Neural progenitor cell (in vitro differentiated cells): ENCODE measurements around the gene NAA40. TPM values are rescaled to one million over a fixed set of nuclear protein-coding genes. Genes with fewer than 3 reads are reported as not detected.

ENCODE experiments used
- DNase-seq: peaks from one replicate; pipeline ENCODE4 v3.0.0-alpha.2; 2016; ENCODE audit warnings: low spot score
- H2AFZ ChIP-seq: fragments of 200-600 bp; sonication (generic); replicated peaks from 2 replicates; pipeline ENCODE4 v1.6.1; 2016; ENCODE audit warnings: antibody characterized with exemption
- H3F3A ChIP-seq: fragments of 200-600 bp; sonication (generic); 2 replicates; pipeline ENCODE4 v1.6.1; 2016; ENCODE audit warnings: antibody characterized with exemption, low read depth
- H3K27ac ChIP-seq: fragments of 200-600 bp; sonication (generic); 2 replicates; pipeline ENCODE4 v1.5.1; 2016; ENCODE audit warnings: mild to moderate bottlenecking
- H3K27me3 ChIP-seq: fragments of 200-600 bp; sonication (generic); 2 replicates; pipeline ENCODE4 v1.6.1; 2016; ENCODE audit warnings: mild to moderate bottlenecking, moderate library complexity
- H3K36me3 ChIP-seq: fragments of 200-600 bp; sonication (generic); 2 replicates; pipeline ENCODE4 v1.5.1; 2016
- H3K4me1 ChIP-seq: fragments of 200-600 bp; sonication (generic); 2 replicates; pipeline ENCODE4 v1.6.1; 2016; ENCODE audit warnings: mixed run types
- H3K4me2 ChIP-seq: fragments of 200-600 bp; sonication (generic); 2 replicates; pipeline ENCODE4 v1.6.1; 2016
- H3K4me3 ChIP-seq: fragments of 200-600 bp; sonication (generic); 2 replicates; pipeline ENCODE4 v1.5.1; 2016
- H3K79me2 ChIP-seq: fragments of 200-600 bp; sonication (generic); 2 replicates; pipeline ENCODE4 v1.6.1; 2016; ENCODE audit warnings: low read depth
- H3K9ac ChIP-seq: fragments of 200-600 bp; sonication (generic); 2 replicates; pipeline ENCODE4 v1.6.1; 2016
- H3K9me3 ChIP-seq: fragments of 200-600 bp; sonication (generic); 2 replicates; pipeline ENCODE4 v1.5.1; 2016; ENCODE audit warnings: low read depth
- H4K20me1 ChIP-seq: fragments of 200-600 bp; sonication (generic); 2 replicates; pipeline ENCODE4 v1.6.1; 2016; ENCODE audit warnings: low read depth
- H3K27ac Mint-ChIP-seq: 3 replicates; pipeline ENCODE4 v1.8.0; 2021; ENCODE audit warnings: mixed read lengths
- H3K27me3 Mint-ChIP-seq: 2 replicates; pipeline ENCODE4 v1.8.0; 2022; ENCODE audit warnings: low read depth, mild to moderate bottlenecking, inconsistent platforms, moderate library complexity, mixed read lengths; ENCODE audit not compliant: insufficient read depth
- H3K36me3 Mint-ChIP-seq: 3 replicates; pipeline ENCODE4 v1.8.0; 2021; ENCODE audit warnings: mixed read lengths
- H3K4me1 Mint-ChIP-seq: 3 replicates; pipeline ENCODE4 v1.8.0; 2021; ENCODE audit warnings: mixed read lengths
- H3K4me3 Mint-ChIP-seq: 3 replicates; pipeline ENCODE4 v1.8.0; 2021; ENCODE audit warnings: mild to moderate bottlenecking, moderate library complexity, mixed read lengths
- H3K9me3 Mint-ChIP-seq: 3 replicates; pipeline ENCODE4 v1.8.0; 2020; ENCODE audit warnings: mixed read lengths
- EZH2 ChIP-seq: fragments of 200-600 bp; sonication (generic); IDR thresholded peaks from 2 replicates; pipeline ENCODE4 v1.6.1; 2017; ENCODE audit warnings: antibody characterized with exemption, mild to moderate bottlenecking, moderate library complexity
- EZH2phosphoT487 ChIP-seq: fragments of 200-600 bp; sonication (generic); IDR thresholded peaks from 2 replicates; pipeline ENCODE4 v1.6.1; 2017; ENCODE audit warnings: antibody characterized with exemption
- total RNA-seq: library from RNA; depleted of rRNA; stranded (reverse); fragments of >200 nt; gene quantifications from 2 replicates; pipeline ENCODE4 v1.2.3, GENCODE V29; 2015; ENCODE audit warnings: low replicate concordance
- TF ChIP-seq, protein P1 (sequence below): fragments of 200-600 bp; sonication (generic); IDR thresholded peaks from 2 replicates; pipeline ENCODE4 v1.5.1; 2017; ENCODE audit warnings: antibody characterized with exemption, mild to moderate bottlenecking

NAA40 gene
- total RNA-seq, 1 donor from 2014 or later = 38.7 TPM

GRCh38 chr11:63986156-63986931 is 47.5 kb downstream of the NAA40 start, which contains the start of gene OTUB1:
TSS of gene OTUB1 (plus strand) at chr11:63986438. CDS start at chr11:63986457, 19 bp downstream.
- Mint-ChIP-seq H3K4me1 (peaks cover 31% of the 10 kb centered on the region), H3K27me3 (peaks cover 17% of the 10 kb centered on the region), H3K9me3 (no peaks in the 10 kb centered on the region), H3K36me3 (peaks cover 16% of the 10 kb centered on the region), H3K4me3 (peak within 1 kb of the TSS; percentile 99), H3K27ac (peak within 1 kb of the TSS; percentile 100)
- peaks cover 34% of the 10 kb centered on the region for H3F3A ChIP-seq
- peaks cover 16% of the 10 kb centered on the region for H3K4me1 ChIP-seq
- no peaks in the 10 kb centered on the region for H3K36me3 ChIP-seq
- peak within 1 kb of the TSS; percentile 91 for H2AFZ ChIP-seq
- H3K4me2 ChIP-seq = peak within 1 kb of the TSS; percentile 98
- H3K27ac ChIP-seq = peak within 1 kb of the TSS; percentile 98
- peak; percentile 99 for DNase-seq
- H3K9me3 ChIP-seq = no peaks in the 10 kb centered on the region
- H3K27me3 ChIP-seq = no peaks in the 10 kb centered on the region
- peaks cover 39% of the 10 kb centered on the region for H4K20me1 ChIP-seq
- H3K4me3 ChIP-seq = peak within 1 kb of the TSS; percentile 85
- TF ChIP-seq, protein P1, sequence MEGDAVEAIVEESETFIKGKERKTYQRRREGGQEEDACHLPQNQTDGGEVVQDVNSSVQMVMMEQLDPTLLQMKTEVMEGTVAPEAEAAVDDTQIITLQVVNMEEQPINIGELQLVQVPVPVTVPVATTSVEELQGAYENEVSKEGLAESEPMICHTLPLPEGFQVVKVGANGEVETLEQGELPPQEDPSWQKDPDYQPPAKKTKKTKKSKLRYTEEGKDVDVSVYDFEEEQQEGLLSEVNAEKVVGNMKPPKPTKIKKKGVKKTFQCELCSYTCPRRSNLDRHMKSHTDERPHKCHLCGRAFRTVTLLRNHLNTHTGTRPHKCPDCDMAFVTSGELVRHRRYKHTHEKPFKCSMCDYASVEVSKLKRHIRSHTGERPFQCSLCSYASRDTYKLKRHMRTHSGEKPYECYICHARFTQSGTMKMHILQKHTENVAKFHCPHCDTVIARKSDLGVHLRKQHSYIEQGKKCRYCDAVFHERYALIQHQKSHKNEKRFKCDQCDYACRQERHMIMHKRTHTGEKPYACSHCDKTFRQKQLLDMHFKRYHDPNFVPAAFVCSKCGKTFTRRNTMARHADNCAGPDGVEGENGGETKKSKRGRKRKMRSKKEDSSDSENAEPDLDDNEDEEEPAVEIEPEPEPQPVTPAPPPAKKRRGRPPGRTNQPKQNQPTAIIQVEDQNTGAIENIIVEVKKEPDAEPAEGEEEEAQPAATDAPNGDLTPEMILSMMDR = no peak
- no peak for TF ChIP-seq EZH2phosphoT487
- peak within 1 kb of the TSS; percentile 86 for H3K9ac ChIP-seq
- peaks cover 72% of the 10 kb centered on the region for H3K79me2 ChIP-seq

DNA sequence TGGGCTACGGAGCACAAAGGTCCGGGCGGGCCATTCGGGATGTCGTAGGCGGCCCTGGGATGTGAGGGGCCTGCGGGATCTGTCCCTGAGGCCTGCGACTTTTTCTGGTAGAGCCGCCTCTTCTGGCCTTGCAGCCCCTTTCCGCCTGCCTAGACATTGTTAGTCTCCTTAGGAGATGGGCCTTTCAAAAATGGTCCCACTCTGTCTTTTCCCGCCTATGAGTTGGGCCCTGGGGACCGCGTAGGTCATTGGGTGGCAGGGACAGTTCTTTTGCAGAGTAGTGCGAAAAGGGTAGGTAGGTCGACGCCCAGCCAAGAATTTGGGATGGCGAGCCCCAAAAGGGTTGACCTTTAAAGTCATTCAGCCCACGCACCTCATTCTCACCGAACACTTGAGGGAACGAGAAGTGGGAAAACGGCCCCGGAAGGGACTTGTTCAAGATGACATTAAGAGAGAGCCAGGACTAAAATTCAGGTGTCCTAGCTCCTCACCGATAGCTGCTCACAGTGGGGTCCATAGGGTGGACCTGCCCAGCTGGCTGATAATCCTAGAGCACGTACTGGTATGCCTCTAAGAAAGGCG is 48.2 kb downstream of the NAA40 start:
- Histone ChIP-seq H3K27ac (peak overlapping the region; percentile 98), H3K4me3 (peak overlapping the region; percentile 85), H3K9me3 (no peaks in the 10 kb centered on the region), H3K79me2 (peaks cover 72% of the 10 kb centered on the region), H2AFZ (no peak overlapping the region), H3K36me3 (no peaks in the 10 kb centered on the region), H3K9ac (peak overlapping the region; percentile 86), H3K4me2 (peak overlapping the region; percentile 98), H3K4me1 (peaks cover 16% of the 10 kb centered on the region), H4K20me1 (peaks cover 44% of the 10 kb centered on the region), H3K27me3 (no peaks in the 10 kb centered on the region), H3F3A (peaks cover 34% of the 10 kb centered on the region)
- Mint-ChIP-seq H3K4me1 (peaks cover 29% of the 10 kb centered on the region), H3K9me3 (no peaks in the 10 kb centered on the region), H3K27me3 (peaks cover 18% of the 10 kb centered on the region), H3K27ac (peak overlapping the region; percentile 69), H3K4me3 (peak overlapping the region; percentile 89), H3K36me3 (peaks cover 20% of the 10 kb centered on the region)
- TF ChIP-seq EZH2phosphoT487 = no peak
- no peak for TF ChIP-seq EZH2
- TF ChIP-seq, protein P1 = no peak
- DNase-seq = no peak

DNA sequence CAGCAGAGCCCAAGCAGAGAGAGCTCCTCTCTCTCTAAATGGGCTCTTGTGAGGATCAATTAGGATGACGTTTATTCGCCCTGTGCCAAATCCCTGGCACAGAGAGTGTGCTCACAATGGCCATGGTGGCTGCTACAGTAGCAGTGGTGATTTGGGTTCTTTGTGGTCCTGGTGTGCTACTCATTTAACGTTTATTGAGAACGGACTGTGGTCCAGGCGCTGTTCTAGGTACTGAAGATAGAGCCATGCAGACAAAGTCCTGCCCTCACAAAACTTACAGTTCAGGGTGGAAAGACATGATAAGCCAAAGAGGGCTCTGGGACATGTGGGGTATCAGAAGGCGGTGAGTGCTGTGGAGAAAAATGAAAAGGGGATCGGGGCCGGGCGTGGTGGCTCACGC is 52.8 kb downstream of the NAA40 start:
- peaks cover 82% of the 10 kb centered on the region for H4K20me1 ChIP-seq

More for the DNA sequence above, 52.8 kb downstream of the NAA40 start:
- Histone ChIP-seq H3K4me3 (no peak overlapping the region), H3K36me3 (no peaks in the 10 kb centered on the region), H2AFZ (no peak overlapping the region), H3K79me2 (peaks cover 59% of the 10 kb centered on the region), H3K4me2 (no peak overlapping the region), H3K27ac (no peak overlapping the region), H3K9ac (no peak overlapping the region), H3K4me1 (peaks cover 9% of the 10 kb centered on the region), H3F3A (peaks cover 15% of the 10 kb centered on the region), H3K9me3 (no peaks in the 10 kb centered on the region), H3K27me3 (no peaks in the 10 kb centered on the region)
- H3K4me3 Mint-ChIP-seq = no peak overlapping the region
- no peak for DNase-seq
- peaks cover 16% of the 10 kb centered on the region for H3K27me3 Mint-ChIP-seq
- TF ChIP-seq EZH2phosphoT487 = no peak
- no peak for TF ChIP-seq EZH2
- TF ChIP-seq, protein P1 = no peak
- no peaks in the 10 kb centered on the region for H3K9me3 Mint-ChIP-seq
- peaks cover 19% of the 10 kb centered on the region for H3K4me1 Mint-ChIP-seq
- peaks cover 36% of the 10 kb centered on the region for H3K36me3 Mint-ChIP-seq
- H3K27ac Mint-ChIP-seq = no peak overlapping the region
